Retinal pigment epithelial cell (primary cell): ENCODE measurements around the gene DTD1.
A peak's percentile ranks its signal among the peaks of the same experiment; 100 is the strongest.

Source experiments
- DNase-seq: peaks from one replicate; pipeline ENCODE4 v3.0.0-alpha.2; 2010; ENCODE audit warnings: low read depth
- H3K4me3 ChIP-seq: 2 replicates; pipeline ENCODE4 v1.5.1; 2011; ENCODE audit warnings: mild to moderate bottlenecking, low read length, control low read depth, moderate library complexity
- CTCF ChIP-seq: conservative IDR thresholded peaks from 2 replicates; pipeline ENCODE4 v1.5.1; 2011; ENCODE audit warnings: low read depth, low read length, control low read depth, inconsistent platforms

Gene DTD1

GRCh38 chr20:18793625-18794427, 206.0 kb downstream of the DTD1 start:
- DNase-seq = peak; percentile 66
- no peak for TF ChIP-seq CTCF
- H3K4me3 ChIP-seq = peak overlapping the region; percentile 87

- no peak for DNase-seq
- TF ChIP-seq CTCF = no peak
- peak overlapping the region; percentile 87 for H3K4me3 ChIP-seq
These were observed 206.6 kb downstream of the DTD1 start for GRCh38 chr20:18794428-18794787.

GRCh38 chr20:18795366-18795765, 207.5 kb downstream of the DTD1 start:
- no peak for DNase-seq
- no peak overlapping the region for H3K4me3 ChIP-seq
- TF ChIP-seq CTCF = no peak

- no peak for DNase-seq
- TF ChIP-seq CTCF = no peak
- H3K4me3 ChIP-seq = no peak overlapping the region
These were observed 208.5 kb downstream of the DTD1 start for GRCh38 chr20:18796282-18796833.

GRCh38 chr20:18801516-18801915, 213.7 kb downstream of the DTD1 start:
- no peak for DNase-seq

GRCh38 chr20:18802012-18802634, 214.3 kb downstream of the DTD1 start:
- no peak overlapping the region for H3K4me3 ChIP-seq
- no peak for DNase-seq
- TF ChIP-seq CTCF = no peak

More at GRCh38 chr20:18801516-18801915, 213.7 kb downstream of the DTD1 start:
- TF ChIP-seq CTCF = no peak
- no peak overlapping the region for H3K4me3 ChIP-seq
